KOPT-K1 (cell line): ENCODE results near the gene ACSM6.
"Not testable (repeated sequence)": the region's sequence is repeated elsewhere in the genome, so short reads cannot be mapped to it uniquely, and the experiment has no call there.

Experiments
- H3K27ac ChIP-seq: fragments of 200-600 bp; sonication (generic); 2 replicates; pipeline ENCODE4 v1.5.1; 2016; ENCODE audit warnings: antibody characterized with exemption, mild to moderate bottlenecking, low read depth, low read length; ENCODE audit not compliant: poor library complexity, severe bottlenecking
- H3K36me3 ChIP-seq: fragments of 200-600 bp; sonication (generic); 2 replicates; pipeline ENCODE4 v1.5.1; 2017; ENCODE audit warnings: antibody characterized with exemption, mild to moderate bottlenecking, low read length, moderate library complexity; ENCODE audit not compliant: insufficient read depth
- H3K9me3 ChIP-seq: fragments of 200-600 bp; sonication (generic); 2 replicates; pipeline ENCODE4 v1.5.1; 2017; ENCODE audit warnings: antibody characterized with exemption, low read length, mild to moderate bottlenecking; ENCODE audit not compliant: insufficient read depth, poor library complexity, severe bottlenecking

Gene ACSM6

DNA sequence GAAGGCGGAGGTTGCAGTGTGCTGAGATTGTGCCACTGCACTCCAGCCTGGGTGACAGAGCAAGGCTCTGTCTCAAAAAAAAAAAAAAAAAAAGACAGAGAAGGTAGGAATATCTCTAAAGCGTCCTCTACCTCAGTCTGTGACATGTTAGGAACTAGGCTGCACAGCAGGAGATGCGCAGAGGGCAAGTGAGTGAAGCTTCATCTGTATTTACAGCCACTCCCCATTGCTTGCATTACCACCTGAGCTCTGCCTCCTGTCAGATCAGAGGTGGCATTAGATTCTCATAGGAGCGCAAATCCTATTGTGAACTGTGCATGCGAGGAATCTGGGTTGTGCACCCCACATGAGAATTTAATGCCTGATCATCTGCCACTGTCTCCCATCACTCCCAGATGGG, 8.8 kb downstream of the ACSM6 start:
- not testable (repeated sequence) for H3K9me3 ChIP-seq, H3K36me3 ChIP-seq, H3K27ac ChIP-seq

DNA sequence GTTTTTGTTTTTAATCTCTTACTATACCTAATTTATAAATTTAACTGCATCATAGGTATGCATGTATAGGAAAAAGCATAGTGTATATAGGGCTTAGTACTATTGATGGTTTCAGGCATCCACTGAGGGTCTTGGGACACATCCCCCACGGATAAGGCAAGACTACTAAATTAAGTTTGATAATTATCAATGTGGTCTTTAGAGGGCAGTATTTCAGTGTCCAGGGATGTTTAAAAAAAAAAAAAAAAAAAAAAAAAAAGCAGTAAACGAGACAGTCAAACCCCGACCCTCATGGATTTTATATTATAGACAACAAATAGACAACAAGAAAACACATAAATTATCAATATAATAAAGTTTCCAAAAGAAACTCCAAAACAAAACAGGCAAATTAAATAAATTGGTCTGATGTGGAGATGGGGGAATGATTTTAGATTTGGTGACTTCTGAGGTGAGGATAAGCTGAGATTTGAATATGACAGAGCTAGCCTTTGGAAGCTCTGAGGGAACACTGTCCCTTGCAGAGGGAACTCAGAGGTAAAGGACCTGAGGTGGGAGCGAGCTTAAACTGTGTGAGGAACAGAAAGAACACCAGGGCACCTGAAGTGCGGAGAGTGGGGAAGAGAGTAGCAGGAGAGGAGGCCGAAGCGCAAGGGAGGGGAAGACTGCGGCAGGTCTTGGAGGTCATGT, 14.8 kb downstream of the ACSM6 start:
- no peaks in the 10 kb centered on the region for H3K36me3 ChIP-seq
- H3K9me3 ChIP-seq, result no peaks in the 10 kb centered on the region
- H3K27ac ChIP-seq, result no peak overlapping the region

DNA sequence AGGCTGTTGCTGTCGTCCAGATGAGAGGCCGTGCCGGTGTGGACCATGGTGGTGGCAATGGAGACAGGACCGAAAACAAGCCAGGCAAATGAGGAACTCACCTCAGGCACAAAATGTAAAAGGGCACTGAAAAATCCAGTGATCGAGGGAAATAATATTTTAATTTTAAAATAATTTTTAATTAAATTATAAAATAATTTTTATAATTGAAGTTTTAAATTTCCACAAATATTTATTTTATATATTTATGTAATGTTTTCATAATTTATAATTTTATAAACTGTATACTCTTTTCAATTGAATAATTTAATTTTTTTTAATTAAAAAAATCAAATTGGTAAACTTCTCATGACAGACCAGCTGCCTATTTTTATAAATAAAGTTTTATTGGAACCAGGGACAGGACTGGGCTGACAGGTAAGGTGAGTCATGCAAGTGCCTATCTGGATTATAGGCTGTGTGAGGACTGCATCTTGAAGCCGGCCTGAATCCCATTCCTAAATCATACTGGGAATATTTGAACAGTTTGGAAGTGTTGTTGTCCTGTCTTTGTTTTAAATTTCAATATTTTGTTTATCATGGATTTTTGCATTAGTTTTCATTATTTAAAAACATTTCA, 15.6 kb downstream of the ACSM6 start:
- no peaks in the 10 kb centered on the region for H3K9me3 ChIP-seq
- no peak overlapping the region for H3K27ac ChIP-seq
- H3K36me3 ChIP-seq, result no peaks in the 10 kb centered on the region

DNA sequence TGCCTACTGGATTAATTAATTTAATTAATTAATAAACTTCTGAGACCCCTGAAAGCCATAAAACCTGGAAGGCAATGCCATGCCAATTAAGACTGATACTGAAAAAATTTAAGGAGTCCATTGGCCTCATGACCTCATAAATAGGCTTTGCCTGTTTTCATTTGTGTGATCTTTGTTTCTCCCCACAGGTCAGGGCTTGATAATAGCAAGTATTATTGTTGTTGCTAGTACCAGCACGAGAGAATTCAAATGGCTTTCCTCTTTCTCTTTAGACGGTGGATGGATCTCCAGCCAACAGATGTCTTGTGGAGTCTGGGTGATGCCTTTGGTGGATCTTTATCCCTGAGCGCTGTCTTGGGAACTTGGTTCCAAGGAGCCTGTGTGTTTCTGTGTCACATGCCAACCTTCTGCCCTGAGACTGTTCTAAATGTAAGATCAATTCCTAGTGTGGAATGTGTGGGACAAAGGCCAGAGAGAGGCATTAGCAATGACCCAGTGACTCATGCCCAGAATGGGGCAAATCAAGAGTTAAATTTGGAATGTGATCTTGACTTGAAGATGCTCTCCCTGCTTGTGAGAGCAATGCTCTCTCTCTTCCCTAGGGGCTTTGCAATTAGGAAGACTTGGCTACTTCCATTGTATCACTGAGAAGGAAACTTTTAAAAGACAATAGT, 17.7 kb downstream of the ACSM6 start:
- H3K27ac ChIP-seq, result no peak overlapping the region
- no peaks in the 10 kb centered on the region for H3K36me3 ChIP-seq

DNA sequence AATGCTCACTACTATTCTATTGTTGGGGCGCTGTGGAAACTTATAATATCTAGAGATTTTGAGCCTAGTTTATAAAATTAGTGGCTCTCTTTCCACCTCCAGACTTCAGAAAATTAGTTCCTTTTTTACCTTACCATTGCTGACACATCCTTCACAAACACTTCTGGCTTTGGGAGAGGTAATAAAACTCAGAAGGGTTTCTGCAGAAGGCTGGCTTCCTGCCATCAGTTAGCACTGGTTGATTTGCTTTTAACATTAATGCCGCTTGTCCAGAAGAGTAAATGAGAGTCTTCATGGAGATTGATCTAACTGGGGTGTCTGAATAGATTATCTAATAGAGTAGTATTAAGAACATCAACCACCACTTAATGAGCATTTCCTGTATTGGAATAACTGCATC, 20.3 kb downstream of the ACSM6 start:
- H3K36me3 ChIP-seq, result no peaks in the 10 kb centered on the region
- no peak overlapping the region for H3K27ac ChIP-seq
- H3K9me3 ChIP-seq, result no peaks in the 10 kb centered on the region

More for the DNA sequence above, 17.7 kb downstream of the ACSM6 start:
- H3K9me3 ChIP-seq, result no peaks in the 10 kb centered on the region

DNA sequence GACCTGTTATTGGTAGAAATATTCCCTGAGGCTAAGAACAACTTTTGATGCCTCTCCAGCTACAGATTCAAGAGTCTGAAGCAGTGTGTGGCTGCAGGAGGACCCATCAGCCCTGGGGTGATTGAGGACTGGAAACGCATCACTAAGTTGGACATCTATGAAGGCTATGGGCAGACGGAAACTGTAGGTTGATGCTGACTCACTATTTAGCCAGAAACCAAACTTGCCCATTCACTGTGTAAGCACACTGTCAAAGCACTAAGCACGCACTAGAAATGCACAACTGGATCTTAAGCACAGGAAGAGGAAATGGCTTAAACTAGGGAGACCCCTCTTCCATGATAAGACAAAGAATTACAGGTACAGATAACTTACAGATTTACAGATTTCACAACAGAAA, 20.8 kb downstream of the ACSM6 start:
- no peaks in the 10 kb centered on the region for H3K36me3 ChIP-seq
- H3K27ac ChIP-seq, result no peak overlapping the region
- H3K9me3 ChIP-seq, result no peaks in the 10 kb centered on the region

DNA sequence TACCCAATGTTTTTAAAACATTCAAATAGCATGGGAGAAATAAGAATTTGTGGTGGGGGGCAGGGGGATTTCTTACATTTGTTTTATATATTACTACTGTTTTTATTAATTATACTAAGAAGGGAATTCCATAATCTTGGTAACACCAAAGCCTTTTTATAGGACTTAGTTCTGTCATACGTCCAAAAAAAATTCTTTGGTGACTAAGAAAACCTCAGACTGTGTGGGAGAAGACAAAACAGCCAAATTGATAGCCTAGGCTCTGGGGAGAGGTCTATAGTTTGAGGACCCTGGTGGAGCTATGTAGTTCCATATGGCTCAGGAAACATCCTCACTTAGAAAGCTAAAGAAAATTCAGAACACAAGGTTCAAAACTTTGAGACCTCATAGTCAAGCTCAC, 23.4 kb downstream of the ACSM6 start:
- no peaks in the 10 kb centered on the region for H3K9me3 ChIP-seq
- no peaks in the 10 kb centered on the region for H3K36me3 ChIP-seq
- H3K27ac ChIP-seq, result no peak overlapping the region

DNA sequence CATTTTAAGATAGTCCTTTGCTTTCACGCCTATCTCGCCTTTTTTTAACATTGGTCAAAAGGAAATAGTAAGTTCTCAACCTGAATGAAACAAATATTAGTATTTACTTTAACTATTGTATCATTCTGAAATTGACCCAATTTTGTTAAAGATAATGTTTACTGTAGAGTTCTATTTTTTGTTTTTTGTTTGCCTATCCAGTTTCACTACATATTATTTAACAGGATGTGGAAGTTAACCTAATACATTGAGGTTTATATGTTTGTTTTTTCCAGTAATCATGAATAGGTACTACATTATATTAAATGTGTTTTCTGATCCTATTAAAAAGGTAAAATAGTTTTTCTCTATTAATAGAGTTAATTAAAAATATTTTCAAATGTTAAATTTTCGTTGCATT, 26.5 kb downstream of the ACSM6 start:
- no peak overlapping the region for H3K27ac ChIP-seq
- no peaks in the 10 kb centered on the region for H3K36me3 ChIP-seq
- no peaks in the 10 kb centered on the region for H3K9me3 ChIP-seq

DNA sequence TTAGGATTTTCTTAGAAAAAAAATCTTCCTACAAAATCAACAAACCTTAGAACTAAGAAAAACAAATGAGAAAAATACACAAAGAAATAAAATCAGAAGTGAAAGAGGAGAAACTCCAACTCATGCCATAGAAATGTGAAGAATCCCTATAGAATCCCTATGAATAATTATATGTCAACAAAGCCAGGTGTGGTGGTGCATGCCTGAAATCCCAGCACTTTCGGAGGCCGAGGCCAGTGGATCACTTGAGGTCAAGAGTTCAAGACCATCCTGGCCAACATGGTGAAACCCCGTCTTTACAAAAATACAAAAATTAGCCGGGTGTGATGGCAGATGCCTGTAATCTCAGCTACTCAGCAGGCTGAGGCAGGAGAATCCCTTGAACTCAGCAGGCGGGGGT, 27.1 kb downstream of the ACSM6 start:
- Histone ChIP-seq H3K36me3 (no peaks in the 10 kb centered on the region), H3K27ac (no peak overlapping the region), H3K9me3 (no peaks in the 10 kb centered on the region)

DNA sequence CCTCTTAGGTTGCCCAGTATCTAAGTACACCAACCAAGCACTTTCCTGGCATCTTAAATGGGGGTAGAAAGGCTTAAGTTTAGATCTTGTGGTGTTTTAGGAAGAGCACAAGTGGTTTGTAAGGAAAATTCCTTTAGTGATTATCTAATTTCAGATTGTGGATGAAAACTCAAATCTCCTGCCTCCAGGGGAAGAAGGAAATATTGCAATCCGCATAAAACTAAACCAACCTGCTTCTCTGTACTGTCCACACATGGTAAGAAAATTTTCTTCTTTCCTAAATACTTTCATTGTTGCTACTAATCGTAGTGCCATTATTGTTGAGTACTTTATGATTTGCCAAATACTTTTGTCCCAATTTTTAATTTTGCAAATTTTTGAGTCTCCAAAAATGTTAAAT, 31.1 kb downstream of the ACSM6 start:
- H3K36me3 ChIP-seq, result no peaks in the 10 kb centered on the region
- H3K9me3 ChIP-seq, result no peaks in the 10 kb centered on the region
- no peak overlapping the region for H3K27ac ChIP-seq

DNA sequence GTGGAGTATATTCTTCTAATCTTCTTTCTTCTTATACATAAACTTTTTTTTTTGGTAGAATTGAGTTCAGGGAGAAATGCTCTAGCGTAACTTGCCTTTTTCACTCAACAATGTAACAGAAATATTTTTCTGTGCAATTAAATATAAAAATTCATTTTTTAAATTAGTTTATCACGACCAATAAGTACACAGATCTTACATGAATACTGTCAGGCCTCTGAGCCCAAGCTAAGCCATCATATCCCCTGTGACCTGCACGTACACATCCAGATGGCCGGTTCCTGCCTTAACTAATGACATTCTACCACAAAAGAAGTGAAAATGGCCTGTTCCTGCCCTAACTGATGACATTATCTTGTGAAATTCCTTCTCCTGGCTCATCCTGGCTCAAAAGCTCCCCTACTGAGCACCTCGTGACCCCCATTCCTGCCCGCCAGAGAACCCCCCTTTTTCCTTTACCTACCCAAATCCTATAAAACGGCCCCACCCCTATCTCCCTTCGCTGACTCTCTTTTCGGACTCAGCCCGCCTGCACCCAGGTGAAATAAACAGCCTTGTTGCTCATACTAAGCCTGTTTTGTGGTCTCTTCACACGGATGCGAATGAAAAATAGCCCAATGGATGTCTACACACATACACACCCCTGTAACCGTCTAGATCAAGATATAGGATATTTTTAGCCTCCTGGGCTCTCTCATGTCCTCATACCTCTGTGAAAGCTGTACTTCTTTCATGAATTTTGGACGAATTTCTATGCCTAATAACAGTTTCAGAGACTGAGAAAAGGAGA, 35.1 kb downstream of the ACSM6 start:
- H3K36me3 ChIP-seq, H3K27ac ChIP-seq, H3K9me3 ChIP-seq: not testable (repeated sequence)

DNA sequence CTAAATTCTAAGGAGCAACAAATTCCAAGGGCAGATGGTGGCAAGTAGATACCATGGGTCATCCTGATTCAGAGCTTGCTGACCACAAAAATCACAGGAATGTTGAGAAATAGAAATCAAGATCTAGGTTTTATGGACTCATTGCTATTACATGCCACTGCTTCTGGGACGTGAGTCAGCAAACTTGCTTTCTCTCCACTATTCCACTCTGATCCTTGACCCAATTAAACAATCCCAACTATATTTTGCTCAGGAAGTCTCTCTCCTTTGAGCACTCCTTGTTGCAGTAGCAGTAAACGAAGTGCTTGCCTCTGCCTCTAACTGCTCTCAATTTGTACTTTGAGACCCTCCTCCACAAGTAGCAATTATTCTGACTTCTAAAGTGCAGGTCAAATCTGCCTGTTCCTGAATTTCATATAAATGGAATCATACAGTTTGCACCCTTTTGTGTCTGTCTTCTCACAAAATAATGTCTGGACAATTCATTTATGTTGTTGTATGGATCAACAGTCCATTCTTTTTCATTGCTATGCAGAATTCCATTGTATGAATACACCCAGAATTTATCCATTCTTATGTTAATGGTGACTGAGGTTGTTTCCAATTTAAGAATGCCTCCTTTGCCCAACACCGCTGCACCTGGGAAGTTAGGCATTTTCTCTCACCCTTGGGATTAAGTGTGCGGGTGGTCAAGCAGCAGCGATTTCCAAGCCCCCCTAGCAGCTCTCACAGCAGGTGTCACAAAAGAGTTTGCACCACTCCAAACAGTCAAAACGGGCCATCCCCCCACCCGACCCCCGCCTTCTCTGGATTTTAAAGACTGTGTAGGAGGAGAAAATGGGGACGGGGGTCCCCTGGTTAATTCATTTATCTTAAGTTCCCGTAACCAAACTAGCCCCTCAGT, 35.9 kb downstream of the ACSM6 start:
- H3K36me3 ChIP-seq, result no peaks in the 10 kb centered on the region
- H3K9me3 ChIP-seq, result no peaks in the 10 kb centered on the region
- no peak overlapping the region for H3K27ac ChIP-seq

DNA sequence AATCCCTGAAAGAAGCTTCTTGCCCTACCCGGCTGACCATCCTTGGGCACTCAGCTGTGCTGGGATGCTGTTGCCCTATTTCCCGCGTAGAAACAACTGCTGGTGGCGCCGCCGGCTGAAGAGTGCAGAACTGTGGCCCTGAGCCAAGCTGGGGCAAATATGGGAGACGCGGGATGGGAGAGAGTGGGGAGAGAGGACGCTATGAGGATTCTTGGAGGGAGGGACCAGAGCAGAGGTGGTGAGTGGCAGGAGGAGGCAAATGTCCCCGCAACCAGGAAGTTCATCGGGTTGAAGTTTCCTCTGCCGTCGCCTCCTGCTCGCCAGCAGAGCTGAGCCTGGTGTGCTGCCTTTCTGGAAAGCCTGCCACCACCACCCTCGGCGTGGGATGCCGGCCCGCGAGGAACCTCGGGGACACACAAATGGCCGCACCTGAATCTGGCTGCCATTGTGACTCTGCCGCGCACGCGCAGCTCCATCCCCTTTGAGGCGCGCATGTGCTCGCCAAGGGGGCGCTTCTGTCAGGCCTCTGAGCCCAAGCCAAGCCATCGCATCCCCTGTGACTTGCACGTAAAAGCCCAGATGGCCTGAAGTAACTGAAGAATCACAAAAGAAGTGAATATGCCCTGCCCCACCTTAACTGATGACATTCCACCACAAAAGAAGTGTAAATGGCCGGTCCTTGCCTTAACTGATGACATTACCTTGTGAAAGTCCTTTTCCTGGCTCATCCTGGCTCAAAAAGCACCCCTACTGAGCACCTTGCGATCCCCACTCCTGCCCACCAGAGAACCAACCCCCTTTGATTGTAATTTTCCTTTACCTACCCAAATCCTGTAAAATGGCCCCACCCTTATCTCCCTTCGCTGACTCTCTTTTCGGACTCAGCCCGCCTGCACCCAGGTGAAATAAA, 36.9 kb downstream of the ACSM6 start:
- H3K27ac ChIP-seq, H3K9me3 ChIP-seq, H3K36me3 ChIP-seq: not testable (repeated sequence)
